ENCODE results near the gene PANX3. TPM values are rescaled to one million over a fixed set of nuclear protein-coding genes. Genes with fewer than 3 reads are reported as not detected.

PANX3 gene
- total and polyA plus RNA-seq, 2 experiments from 2014 or later = 0.25 TPM; not detected in 1

- Histone ChIP-seq H3K27ac (no peak overlapping the region), H3K4me3 (no peak overlapping the region), H3K9me3 (ENCODE audit: low read depth) (no peaks in the 10 kb centered on the region), H3K9me2 (replicated peaks; ENCODE audit: insufficient read depth) (no peaks in the 10 kb centered on the region), H3K4me2 (no peak overlapping the region), H3K27me3 (peaks cover 11% of the 10 kb centered on the region), H3K79me2 (no peaks in the 10 kb centered on the region), H3K36me3 (replicated peaks; ENCODE audit: insufficient read depth, low read depth) (no peaks in the 10 kb centered on the region), H4K20me1 (ENCODE audit: insufficient read depth, poor library complexity, severe bottlenecking) (no peaks in the 10 kb centered on the region), H2AFZ (no peak overlapping the region), H3K4me1 (ENCODE audit: insufficient read depth) (no peaks in the 10 kb centered on the region)
- 89% methylated on average over 3 of the region's 3 CpGs for WGBS (ENCODE audit: low lambda C conversion rate, missing lambda C conversion rate)
- DNase-seq (ENCODE audit: low spot score) = no peak
- no peak for TF ChIP-seq EZH2 (IDR thresholded peaks at IDR 0.05; ENCODE audit: borderline replicate concordance)
- no peak for TF ChIP-seq EZH2phosphoT487 (IDR thresholded peaks at IDR 0.05; ENCODE audit: low read depth, severe bottlenecking, unreplicated experiment)
- TF ChIP-seq CTCF (IDR thresholded peaks at IDR 0.05; ENCODE audit: poor library complexity) = no peak
Measured at GRCh38 chr11:124595302-124595701, 15.9 kb upstream of the PANX3 start.

- Histone ChIP-seq H4K20me1 (ENCODE audit: insufficient read depth, poor library complexity, severe bottlenecking) (no peaks in the 10 kb centered on the region), H3K4me1 (ENCODE audit: insufficient read depth) (no peaks in the 10 kb centered on the region), H3K27me3 (peaks cover 14% of the 10 kb centered on the region), H3K36me3 (replicated peaks; ENCODE audit: insufficient read depth, low read depth) (no peaks in the 10 kb centered on the region), H3K4me2 (no peak overlapping the region), H3K27ac (no peak overlapping the region), H3K79me2 (no peaks in the 10 kb centered on the region), H2AFZ (no peak overlapping the region), H3K9me2 (replicated peaks; ENCODE audit: insufficient read depth) (no peaks in the 10 kb centered on the region), H3K4me3 (no peak overlapping the region), H3K9me3 (ENCODE audit: low read depth) (no peaks in the 10 kb centered on the region)
- TF ChIP-seq EZH2phosphoT487 (IDR thresholded peaks at IDR 0.05; ENCODE audit: low read depth, severe bottlenecking, unreplicated experiment) = no peak
- no peak for TF ChIP-seq CTCF (IDR thresholded peaks at IDR 0.05; ENCODE audit: poor library complexity)
- TF ChIP-seq EZH2 (IDR thresholded peaks at IDR 0.05; ENCODE audit: borderline replicate concordance) = no peak
- no peak for DNase-seq (ENCODE audit: low spot score)
Measured at GRCh38 chr11:124597626-124598025, 13.6 kb upstream of the PANX3 start.

GRCh38 chr11:124600621-124601320, 10.5 kb upstream of the PANX3 start:
- peaks cover 14% of the 10 kb centered on the region for H3K27me3 ChIP-seq
- no peaks in the 10 kb centered on the region for H3K9me3 ChIP-seq (ENCODE audit: low read depth)
- no peak for TF ChIP-seq CTCF (IDR thresholded peaks at IDR 0.05; ENCODE audit: poor library complexity)
- no peak for TF ChIP-seq EZH2 (IDR thresholded peaks at IDR 0.05; ENCODE audit: borderline replicate concordance)
- no peak for TF ChIP-seq EZH2phosphoT487 (IDR thresholded peaks at IDR 0.05; ENCODE audit: low read depth, severe bottlenecking, unreplicated experiment)
- H4K20me1 ChIP-seq (ENCODE audit: insufficient read depth, poor library complexity, severe bottlenecking) = no peaks in the 10 kb centered on the region
- no peak overlapping the region for H3K4me3 ChIP-seq
- no peaks in the 10 kb centered on the region for H3K36me3 ChIP-seq (replicated peaks; ENCODE audit: insufficient read depth, low read depth)
- H3K9me2 ChIP-seq (replicated peaks; ENCODE audit: insufficient read depth) = no peaks in the 10 kb centered on the region
- WGBS (ENCODE audit: low lambda C conversion rate, missing lambda C conversion rate) = 65% methylated on average over 5 of the region's 5 CpGs
- no peak overlapping the region for H2AFZ ChIP-seq
- H3K79me2 ChIP-seq = no peaks in the 10 kb centered on the region
- no peak for DNase-seq (ENCODE audit: low spot score)
- H3K4me1 ChIP-seq (ENCODE audit: insufficient read depth) = no peaks in the 10 kb centered on the region
- no peak overlapping the region for H3K4me2 ChIP-seq
- no peak overlapping the region for H3K27ac ChIP-seq

Data from hepatocyte (in vitro differentiated cells).